Fibroblast of villous mesenchyme (primary cell): Measurements from ENCODE around the gene ST8SIA4. TPM values are rescaled to one million over a fixed set of nuclear protein-coding genes. Genes with fewer than 3 reads are reported as not detected.
"Not testable (repeated sequence)": the region's sequence is repeated elsewhere in the genome, so short reads cannot be mapped to it uniquely, and the experiment has no call there.

Experiments
- DNase-seq: peaks from one replicate; pipeline ENCODE4 v3.0.0-alpha.2; 2010; ENCODE audit warnings: low read depth
- H3K4me3 ChIP-seq: 2 replicates; pipeline ENCODE4 v1.5.1; 2011; ENCODE audit warnings: low read depth, mild to moderate bottlenecking, low read length
- CTCF ChIP-seq: IDR thresholded peaks from 2 replicates; pipeline ENCODE4 v1.5.1; 2012; ENCODE audit warnings: low read depth, mild to moderate bottlenecking, low read length; ENCODE audit not compliant: insufficient read depth
- total RNA-seq: library from RNA; depleted of rRNA; stranded (reverse); fragments of >200 nt; gene quantifications from 2 replicates; pipeline ENCODE4 v1.2.3, GENCODE V29; 2012

ST8SIA4 gene
- total RNA-seq, 1 donor: 3.5 TPM

GRCh38 chr5:100790170-100790665 lies 112.9 kb downstream of the ST8SIA4 start:
- no peak for DNase-seq
- TF ChIP-seq CTCF: peak; percentile 15
- no peak overlapping the region for H3K4me3 ChIP-seq

- TF ChIP-seq CTCF: no peak
- DNase-seq: no peak
- H3K4me3 ChIP-seq: no peak overlapping the region
These were observed 113.4 kb downstream of the ST8SIA4 start for GRCh38 chr5:100789694-100790093.

- DNase-seq: no peak
- no peak for TF ChIP-seq CTCF
These were observed 114.7 kb downstream of the ST8SIA4 start for GRCh38 chr5:100788417-100788816.

GRCh38 chr5:100787648-100788047 lies 115.4 kb downstream of the ST8SIA4 start:
- H3K4me3 ChIP-seq: no peak overlapping the region
- no peak for DNase-seq
- TF ChIP-seq CTCF: no peak

More at GRCh38 chr5:100788417-100788816, 114.7 kb downstream of the ST8SIA4 start:
- H3K4me3 ChIP-seq: no peak overlapping the region

- H3K4me3 ChIP-seq, DNase-seq: not testable (repeated sequence)
These were observed 117.5 kb downstream of the ST8SIA4 start for GRCh38 chr5:100785536-100785935.

- DNase-seq: no peak
- TF ChIP-seq CTCF: no peak
- H3K4me3 ChIP-seq: no peak overlapping the region
These were observed 122.7 kb downstream of the ST8SIA4 start for GRCh38 chr5:100780376-100780870.

- H3K4me3 ChIP-seq: no peak overlapping the region
- DNase-seq: no peak
- TF ChIP-seq CTCF: no peak
These were observed 123.3 kb downstream of the ST8SIA4 start for GRCh38 chr5:100779669-100780375.
